ENCODE measurements around the gene FZR1. TPM values are rescaled to one million over a fixed set of nuclear protein-coding genes. Genes with fewer than 3 reads are reported as not detected.
A peak's percentile ranks its signal among the peaks of the same experiment; 100 is the strongest.

Gene FZR1
- total RNA-seq, 1 donor from 2014 or later: 63.2 TPM

- DNase-seq (ENCODE audit: extremely low spot score, unreplicated experiment): peak; percentile 86
- TF ChIP-seq CTCF (conservative IDR thresholded peaks at IDR 0.05): peak; percentile 97
- no peaks in the 10 kb centered on the region for H3K27me3 Mint-ChIP-seq
- H3K4me3 Mint-ChIP-seq: no peak overlapping the region
- H3K27ac Mint-ChIP-seq: peak overlapping the region; percentile 34
- no peaks in the 10 kb centered on the region for H3K4me1 Mint-ChIP-seq (ENCODE audit: unreplicated experiment)
- no peaks in the 10 kb centered on the region for H3K9me3 Mint-ChIP-seq
- H3K36me3 Mint-ChIP-seq: no peaks in the 10 kb centered on the region
These were observed 38.9 kb downstream of the FZR1 start for GRCh38 chr19:3544742-3545668.

GRCh38 chr19:3545669-3546034, 39.5 kb downstream of the FZR1 start:
- no peaks in the 10 kb centered on the region for H3K9me3 Mint-ChIP-seq
- no peak for DNase-seq (ENCODE audit: extremely low spot score, unreplicated experiment)
- H3K27me3 Mint-ChIP-seq: no peaks in the 10 kb centered on the region
- no peak for TF ChIP-seq CTCF (conservative IDR thresholded peaks at IDR 0.05)
- no peak overlapping the region for H3K4me3 Mint-ChIP-seq
- peak overlapping the region; percentile 34 for H3K27ac Mint-ChIP-seq
- H3K36me3 Mint-ChIP-seq: no peaks in the 10 kb centered on the region
- H3K4me1 Mint-ChIP-seq (ENCODE audit: unreplicated experiment): no peaks in the 10 kb centered on the region

DNA sequence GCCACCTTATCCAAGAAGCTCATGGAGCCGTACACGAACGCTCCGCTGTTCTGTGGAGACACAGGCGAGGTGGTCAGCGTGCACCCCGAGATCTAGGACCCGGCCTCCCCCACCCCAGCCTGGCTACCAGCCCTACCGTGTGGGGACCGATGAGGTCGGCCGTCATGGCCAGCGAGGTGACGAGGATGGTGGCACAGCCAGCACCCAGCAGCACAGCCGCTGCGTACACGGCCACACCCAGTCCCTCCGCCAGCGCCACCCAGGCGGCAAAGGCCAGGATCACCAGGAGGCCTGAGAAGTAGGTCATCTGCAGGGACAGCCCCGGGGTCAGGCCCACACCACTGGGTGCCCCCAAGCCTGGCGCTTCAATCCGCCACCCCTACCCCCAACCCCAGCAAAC, 40.0 kb downstream of the FZR1 start:
- Mint-ChIP-seq H3K9me3 (no peaks in the 10 kb centered on the region), H3K27ac (no peak overlapping the region), H3K4me3 (no peak overlapping the region), H3K36me3 (no peaks in the 10 kb centered on the region), H3K4me1 (ENCODE audit: unreplicated experiment) (no peaks in the 10 kb centered on the region), H3K27me3 (no peaks in the 10 kb centered on the region)
- DNase-seq (ENCODE audit: extremely low spot score, unreplicated experiment): no peak
- no peak for TF ChIP-seq CTCF (conservative IDR thresholded peaks at IDR 0.05)

DNA sequence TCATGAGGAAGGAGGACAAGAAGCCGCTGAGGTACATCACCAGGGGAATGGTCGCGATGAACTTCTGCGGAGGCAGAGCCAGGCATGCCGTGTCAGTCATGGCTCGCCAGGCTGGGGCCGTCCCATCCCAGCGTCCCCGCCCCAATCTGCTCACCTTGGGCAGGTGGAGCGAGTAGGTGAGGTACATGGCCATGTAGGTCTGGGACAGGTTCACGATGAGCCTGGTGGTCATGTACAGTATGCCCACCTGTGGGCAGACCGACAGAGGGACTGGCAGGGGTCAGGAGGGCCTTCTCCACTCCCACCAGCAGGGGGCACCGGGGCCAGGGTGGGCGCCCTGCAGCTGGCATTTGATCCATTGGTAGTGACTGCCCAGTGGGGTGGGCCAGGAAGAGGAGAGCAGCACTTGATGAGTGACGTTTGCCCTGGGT, 41.2 kb downstream of the FZR1 start:
- H3K9me3 Mint-ChIP-seq: no peaks in the 10 kb centered on the region
- peak; percentile 70 for TF ChIP-seq CTCF (conservative IDR thresholded peaks at IDR 0.05)
- H3K4me1 Mint-ChIP-seq (ENCODE audit: unreplicated experiment): no peaks in the 10 kb centered on the region
- DNase-seq (ENCODE audit: extremely low spot score, unreplicated experiment): no peak
- no peaks in the 10 kb centered on the region for H3K36me3 Mint-ChIP-seq
- H3K4me3 Mint-ChIP-seq: no peak overlapping the region
- no peaks in the 10 kb centered on the region for H3K27me3 Mint-ChIP-seq
- no peak overlapping the region for H3K27ac Mint-ChIP-seq

DNA sequence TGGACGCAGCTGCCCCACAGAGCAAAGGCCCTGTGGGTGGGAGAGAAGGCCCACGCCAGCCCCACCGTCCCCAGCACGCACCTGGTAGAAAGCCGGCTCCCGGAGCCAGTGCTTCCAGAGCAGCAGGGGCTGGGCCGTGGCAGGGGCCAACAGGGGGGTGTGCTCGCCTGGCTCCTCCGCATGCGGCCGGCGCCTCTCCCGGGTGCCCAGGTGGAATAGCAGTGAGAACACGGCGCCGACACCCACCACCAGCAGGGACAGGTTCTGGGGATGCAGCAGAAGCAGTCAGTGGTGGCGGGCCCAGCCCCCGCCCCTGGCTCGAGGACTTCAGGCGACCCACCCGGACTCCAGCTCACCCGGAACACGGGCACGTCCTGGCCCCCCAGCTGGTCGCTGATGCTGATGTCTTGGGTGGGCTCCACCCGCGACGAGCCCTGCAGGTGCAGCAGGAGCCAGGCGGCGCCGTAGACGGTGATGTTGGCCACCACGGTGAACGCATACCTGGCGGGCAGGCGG, 41.7 kb downstream of the FZR1 start:
- Mint-ChIP-seq H3K4me3 (no peak overlapping the region), H3K9me3 (no peaks in the 10 kb centered on the region), H3K27me3 (no peaks in the 10 kb centered on the region), H3K36me3 (no peaks in the 10 kb centered on the region), H3K27ac (no peak overlapping the region), H3K4me1 (ENCODE audit: unreplicated experiment) (no peaks in the 10 kb centered on the region)
- DNase-seq (ENCODE audit: extremely low spot score, unreplicated experiment): no peak
- peak; percentile 8 for TF ChIP-seq CTCF (conservative IDR thresholded peaks at IDR 0.05)

All from type B pancreatic cell (in vitro differentiated cells).